Measurements from ENCODE around the gene NDUFA3.

DNA sequence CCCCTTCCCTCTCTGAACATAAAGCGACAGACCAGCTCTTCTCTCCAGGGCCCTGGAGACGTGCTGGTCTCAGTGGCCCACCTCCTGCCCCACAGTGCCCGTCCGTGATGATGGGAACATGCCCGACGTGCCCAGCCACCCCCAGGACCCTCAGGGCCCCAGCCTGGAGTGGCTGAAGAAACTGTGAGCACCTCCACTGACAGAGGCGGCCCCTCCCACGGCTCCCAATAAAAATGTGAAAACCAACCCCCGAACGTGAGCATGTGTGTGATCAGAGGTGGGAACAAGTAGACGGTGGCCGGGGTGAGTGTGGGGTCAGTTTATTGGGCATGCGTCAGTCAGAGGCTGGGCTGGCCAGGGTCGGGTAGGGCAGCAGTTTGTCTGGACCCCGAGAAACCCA is 4.1 kb downstream of the NDUFA3 start:
- TF ChIP-seq, protein P1, sequence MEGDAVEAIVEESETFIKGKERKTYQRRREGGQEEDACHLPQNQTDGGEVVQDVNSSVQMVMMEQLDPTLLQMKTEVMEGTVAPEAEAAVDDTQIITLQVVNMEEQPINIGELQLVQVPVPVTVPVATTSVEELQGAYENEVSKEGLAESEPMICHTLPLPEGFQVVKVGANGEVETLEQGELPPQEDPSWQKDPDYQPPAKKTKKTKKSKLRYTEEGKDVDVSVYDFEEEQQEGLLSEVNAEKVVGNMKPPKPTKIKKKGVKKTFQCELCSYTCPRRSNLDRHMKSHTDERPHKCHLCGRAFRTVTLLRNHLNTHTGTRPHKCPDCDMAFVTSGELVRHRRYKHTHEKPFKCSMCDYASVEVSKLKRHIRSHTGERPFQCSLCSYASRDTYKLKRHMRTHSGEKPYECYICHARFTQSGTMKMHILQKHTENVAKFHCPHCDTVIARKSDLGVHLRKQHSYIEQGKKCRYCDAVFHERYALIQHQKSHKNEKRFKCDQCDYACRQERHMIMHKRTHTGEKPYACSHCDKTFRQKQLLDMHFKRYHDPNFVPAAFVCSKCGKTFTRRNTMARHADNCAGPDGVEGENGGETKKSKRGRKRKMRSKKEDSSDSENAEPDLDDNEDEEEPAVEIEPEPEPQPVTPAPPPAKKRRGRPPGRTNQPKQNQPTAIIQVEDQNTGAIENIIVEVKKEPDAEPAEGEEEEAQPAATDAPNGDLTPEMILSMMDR (IDR thresholded peaks at IDR 0.05; ENCODE audit: low read depth, low read length, poor library complexity, severe bottlenecking), result no peak
- TF ChIP-seq EZH2phosphoT487 (IDR thresholded peaks at IDR 0.05; ENCODE audit: borderline replicate concordance, low read length), result no peak

Data from DOHH2 (cell line).